ENCODE results near the gene SLC39A11. TPM values are rescaled to one million over a fixed set of nuclear protein-coding genes. Genes with fewer than 3 reads are reported as not detected.

Gene SLC39A11
- total RNA-seq, 1 experiment from 2014 or later: 56.1 TPM

GRCh38 chr17:73005360-73005759, 87.1 kb downstream of the SLC39A11 start:
- H3K9me3 ChIP-seq (ENCODE audit: control insufficient read depth, insufficient read depth, low read depth, low read length): no peaks in the 10 kb centered on the region
- in situ Hi-C loops (cut with HindIII; ENCODE audit: low pct_unique_long_range_greater_than_20kb, low sequenced_read_pairs) (no loop called here), intact Hi-C loops (cut with micrococcal nuclease; ENCODE audit: unreplicated experiment) (no loop called here)
- no peak for DNase-seq (ENCODE audit: low read depth, low spot score)
- 0 out of 2 replicates have a peak, but pooled peaks cover 5% of the 10 kb centered on the region for H3K4me1 ChIP-seq (ENCODE audit: control insufficient read depth, insufficient read depth, low read length)
- no peak overlapping the region for H3K4me3 ChIP-seq (ENCODE audit: low read depth in 2 of 2, low read length in 2 of 2)
- no peaks in the 10 kb centered on the region for H3K36me3 ChIP-seq (ENCODE audit: control insufficient read depth, insufficient read depth, low read length)
- no peak for ATAC-seq
- H3K27me3 ChIP-seq (ENCODE audit: control insufficient read depth, insufficient read depth, low read length): no peaks in the 10 kb centered on the region
- no TSS peak for BruUV-seq (replicated peaks)
- H3K27ac ChIP-seq (ENCODE audit: low read length): no peak overlapping the region
- CTCF ChIA-PET: no interaction called here
- POLR2A ChIA-PET: no interaction called here
- no peak for TF ChIP-seq SIN3A (IDR thresholded peaks at IDR 0.05; ENCODE audit: borderline replicate concordance, insufficient read depth, low read depth, low read length)
- no peak for TF ChIP-seq POLR2AphosphoS5 (IDR thresholded peaks at IDR 0.05; ENCODE audit: low read depth, low read length)
- no peak for TF ChIP-seq TCF7L2 (IDR thresholded peaks at IDR 0.05; ENCODE audit: low read depth, low read length)
- no peak for TF ChIP-seq CTCF (IDR thresholded peaks at IDR 0.05)
- TF ChIP-seq REST (IDR thresholded peaks at IDR 0.05; ENCODE audit: insufficient read depth in 1 of 2, low read depth in 2 of 2, low read length in 1 of 2): no peak

- Histone ChIP-seq H3K9me3 (ENCODE audit: control insufficient read depth, insufficient read depth, low read depth, low read length) (no peaks in the 10 kb centered on the region), H3K4me3 (ENCODE audit: low read depth in 2 of 2, low read length in 2 of 2) (no peak overlapping the region), H3K36me3 (ENCODE audit: control insufficient read depth, insufficient read depth, low read length) (no peaks in the 10 kb centered on the region), H3K27ac (ENCODE audit: low read length) (no peak overlapping the region), H3K27me3 (ENCODE audit: control insufficient read depth, insufficient read depth, low read length) (no peaks in the 10 kb centered on the region), H3K4me1 (ENCODE audit: control insufficient read depth, insufficient read depth, low read length) (no peaks in the 10 kb centered on the region)
- no peak for DNase-seq (ENCODE audit: low read depth, low spot score)
- BruUV-seq (replicated peaks): no TSS peak
- in situ Hi-C loops (cut with HindIII; ENCODE audit: low pct_unique_long_range_greater_than_20kb, low sequenced_read_pairs): no loop called here
- intact Hi-C loops (cut with micrococcal nuclease; ENCODE audit: unreplicated experiment): no loop called here
- ChIA-PET CTCF (no interaction called here), POLR2A (no interaction called here)
- TF ChIP-seq REST (IDR thresholded peaks at IDR 0.05; ENCODE audit: insufficient read depth in 1 of 2, low read depth in 2 of 2, low read length in 1 of 2) (no peak), SIN3A (IDR thresholded peaks at IDR 0.05; ENCODE audit: borderline replicate concordance, insufficient read depth, low read depth, low read length) (no peak), TCF7L2 (IDR thresholded peaks at IDR 0.05; ENCODE audit: low read depth, low read length) (no peak), POLR2AphosphoS5 (IDR thresholded peaks at IDR 0.05; ENCODE audit: low read depth, low read length) (no peak), CTCF (IDR thresholded peaks at IDR 0.05) (no peak)
- ATAC-seq: no peak
These were observed 89.0 kb downstream of the SLC39A11 start for GRCh38 chr17:73003487-73003886.

Data from Panc1 (cell line).